ENCODE measurements around the gene ZNF823.

Gene ZNF823

GRCh38 chr19:11704626-11705025, 34.1 kb downstream of the ZNF823 start:
- H3K27ac ChIP-seq (ENCODE audit: low read length), result no peak overlapping the region
- H3K27me3 ChIP-seq (ENCODE audit: low read depth, low read length), result no peaks in the 10 kb centered on the region; the same call in 1 of the 2 replicates
- peaks cover 11% of the 10 kb centered on the region for H3K36me3 ChIP-seq (replicated peaks; ENCODE audit: low read depth, low read length)
- no peaks in the 10 kb centered on the region for H3K79me2 ChIP-seq (ENCODE audit: low read length)
- no peak overlapping the region for H3K4me3 ChIP-seq (ENCODE audit: low read length)
- no peaks in the 10 kb centered on the region for H4K20me1 ChIP-seq (ENCODE audit: insufficient read depth, low read length)
- H3K9me3 ChIP-seq (ENCODE audit: insufficient read depth, low read length), result no peaks in the 10 kb centered on the region
- H3K9ac ChIP-seq (ENCODE audit: low read length), result no peak overlapping the region
- no peak overlapping the region for H3K4me2 ChIP-seq (ENCODE audit: low read length)
- TF ChIP-seq EZH2phosphoT487 (IDR thresholded peaks at IDR 0.05; ENCODE audit: low read depth), result no peak
- TF ChIP-seq, protein P1, sequence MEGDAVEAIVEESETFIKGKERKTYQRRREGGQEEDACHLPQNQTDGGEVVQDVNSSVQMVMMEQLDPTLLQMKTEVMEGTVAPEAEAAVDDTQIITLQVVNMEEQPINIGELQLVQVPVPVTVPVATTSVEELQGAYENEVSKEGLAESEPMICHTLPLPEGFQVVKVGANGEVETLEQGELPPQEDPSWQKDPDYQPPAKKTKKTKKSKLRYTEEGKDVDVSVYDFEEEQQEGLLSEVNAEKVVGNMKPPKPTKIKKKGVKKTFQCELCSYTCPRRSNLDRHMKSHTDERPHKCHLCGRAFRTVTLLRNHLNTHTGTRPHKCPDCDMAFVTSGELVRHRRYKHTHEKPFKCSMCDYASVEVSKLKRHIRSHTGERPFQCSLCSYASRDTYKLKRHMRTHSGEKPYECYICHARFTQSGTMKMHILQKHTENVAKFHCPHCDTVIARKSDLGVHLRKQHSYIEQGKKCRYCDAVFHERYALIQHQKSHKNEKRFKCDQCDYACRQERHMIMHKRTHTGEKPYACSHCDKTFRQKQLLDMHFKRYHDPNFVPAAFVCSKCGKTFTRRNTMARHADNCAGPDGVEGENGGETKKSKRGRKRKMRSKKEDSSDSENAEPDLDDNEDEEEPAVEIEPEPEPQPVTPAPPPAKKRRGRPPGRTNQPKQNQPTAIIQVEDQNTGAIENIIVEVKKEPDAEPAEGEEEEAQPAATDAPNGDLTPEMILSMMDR (IDR thresholded peaks at IDR 0.05; ENCODE audit: low read depth, low read length), result no peak
- no peak overlapping the region for H2AFZ ChIP-seq (ENCODE audit: low read depth, low read length)
- peaks cover 31% of the 10 kb centered on the region for H3K4me1 ChIP-seq (ENCODE audit: low read length)

DNA sequence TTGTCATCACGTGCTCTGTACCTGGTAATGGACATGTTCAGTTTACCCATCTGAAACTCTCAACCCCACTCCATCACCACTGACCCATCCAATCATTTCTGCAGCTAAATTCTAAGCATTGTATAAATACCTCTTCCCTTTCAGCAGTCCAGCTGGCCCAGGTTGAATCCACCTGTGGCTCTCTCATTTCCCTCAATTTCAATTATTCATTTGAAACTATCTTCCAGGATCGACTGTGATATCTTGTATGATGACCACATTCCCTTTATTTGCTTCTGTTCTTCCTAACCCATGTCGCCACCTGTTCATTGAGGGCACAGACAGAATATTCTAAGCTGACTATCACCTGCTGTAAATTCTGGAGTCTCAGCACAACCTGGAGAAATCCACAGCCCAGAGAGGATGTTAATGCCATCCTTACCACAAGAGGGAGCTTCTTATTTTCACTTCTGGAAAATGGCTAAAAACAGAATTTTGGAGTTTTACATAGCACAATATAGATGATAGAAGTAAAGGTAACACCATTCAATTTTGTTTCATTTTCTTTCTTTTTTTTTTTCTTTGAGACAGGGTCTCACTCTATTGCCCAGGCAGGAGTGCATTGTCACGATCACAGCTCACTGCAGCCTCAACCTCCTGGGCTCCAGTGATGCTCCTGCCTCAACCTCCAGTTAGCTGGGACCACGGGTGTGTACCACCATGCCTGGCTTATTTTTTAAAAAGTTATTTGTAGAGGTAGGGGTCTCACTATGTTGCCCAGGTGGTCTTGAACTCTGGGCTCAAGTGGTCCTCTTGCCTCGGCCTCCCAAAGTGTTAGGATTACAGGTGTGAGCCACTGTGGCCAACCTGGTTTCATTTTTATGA, 38.6 kb downstream of the ZNF823 start:
- Histone ChIP-seq H3K4me1 (ENCODE audit: low read length) (peaks cover 8% of the 10 kb centered on the region), H3K27ac (ENCODE audit: low read length) (no peak overlapping the region), H3K9ac (ENCODE audit: low read length) (no peak overlapping the region), H3K79me2 (ENCODE audit: low read length) (no peaks in the 10 kb centered on the region), H4K20me1 (ENCODE audit: insufficient read depth, low read length) (no peaks in the 10 kb centered on the region), H2AFZ (ENCODE audit: low read depth, low read length) (no peak overlapping the region), H3K27me3 (ENCODE audit: low read depth, low read length) (peaks cover 7% of the 10 kb centered on the region; the same call in 1 of the 2 replicates), H3K4me3 (ENCODE audit: low read length) (no peak overlapping the region), H3K4me2 (ENCODE audit: low read length) (0 out of 2 replicates have a peak overlapping the region, but pooled peaks have one; percentile 6), H3K9me3 (ENCODE audit: insufficient read depth, low read length) (no peaks in the 10 kb centered on the region), H3K36me3 (replicated peaks; ENCODE audit: low read depth, low read length) (no peaks in the 10 kb centered on the region)
- TF ChIP-seq, protein P1 (IDR thresholded peaks at IDR 0.05; ENCODE audit: low read depth, low read length), result peak; percentile 86
- TF ChIP-seq EZH2phosphoT487 (IDR thresholded peaks at IDR 0.05; ENCODE audit: low read depth), result no peak

GRCh38 chr19:11698231-11698630, 40.5 kb downstream of the ZNF823 start:
- peaks cover 9% of the 10 kb centered on the region; the same call in 1 of the 2 replicates for H3K79me2 ChIP-seq (ENCODE audit: low read length)
- no peak overlapping the region for H3K27ac ChIP-seq (ENCODE audit: low read length)
- H3K4me1 ChIP-seq (ENCODE audit: low read length), result peaks cover 19% of the 10 kb centered on the region
- TF ChIP-seq EZH2phosphoT487 (IDR thresholded peaks at IDR 0.05; ENCODE audit: low read depth), result no peak
- TF ChIP-seq, protein P1 (IDR thresholded peaks at IDR 0.05; ENCODE audit: low read depth, low read length), result no peak
- H3K27me3 ChIP-seq (ENCODE audit: low read depth, low read length), result peaks cover 7% of the 10 kb centered on the region; the same call in 1 of the 2 replicates
- H3K36me3 ChIP-seq (replicated peaks; ENCODE audit: low read depth, low read length), result peaks cover 4% of the 10 kb centered on the region
- H3K9me3 ChIP-seq (ENCODE audit: insufficient read depth, low read length), result no peaks in the 10 kb centered on the region
- H3K4me3 ChIP-seq (ENCODE audit: low read length), result no peak overlapping the region
- no peaks in the 10 kb centered on the region for H4K20me1 ChIP-seq (ENCODE audit: insufficient read depth, low read length)
- no peak overlapping the region for H3K9ac ChIP-seq (ENCODE audit: low read length)
- no peak overlapping the region for H2AFZ ChIP-seq (ENCODE audit: low read depth, low read length)
- H3K4me2 ChIP-seq (ENCODE audit: low read length), result no peak overlapping the region

- no peak overlapping the region for H3K4me2 ChIP-seq (ENCODE audit: low read length)
- peaks cover 7% of the 10 kb centered on the region; the same call in 1 of the 2 replicates for H3K27me3 ChIP-seq (ENCODE audit: low read depth, low read length)
- H3K9me3 ChIP-seq (ENCODE audit: insufficient read depth, low read length), result no peaks in the 10 kb centered on the region
Measured at GRCh38 chr19:11697284-11697855, 41.4 kb downstream of the ZNF823 start.

More at GRCh38 chr19:11697284-11697855, 41.4 kb downstream of the ZNF823 start:
- no peak for TF ChIP-seq EZH2phosphoT487 (IDR thresholded peaks at IDR 0.05; ENCODE audit: low read depth)
- TF ChIP-seq, protein P1 (IDR thresholded peaks at IDR 0.05; ENCODE audit: low read depth, low read length), result no peak
- peaks cover 23% of the 10 kb centered on the region for H3K4me1 ChIP-seq (ENCODE audit: low read length)
- H4K20me1 ChIP-seq (ENCODE audit: insufficient read depth, low read length), result no peaks in the 10 kb centered on the region
- H3K9ac ChIP-seq (ENCODE audit: low read length), result no peak overlapping the region
- no peak overlapping the region for H2AFZ ChIP-seq (ENCODE audit: low read depth, low read length)
- H3K79me2 ChIP-seq (ENCODE audit: low read length), result peaks cover 10% of the 10 kb centered on the region; the same call in 1 of the 2 replicates
- H3K27ac ChIP-seq (ENCODE audit: low read length), result no peak overlapping the region
- peaks cover 9% of the 10 kb centered on the region for H3K36me3 ChIP-seq (replicated peaks; ENCODE audit: low read depth, low read length)
- no peak overlapping the region for H3K4me3 ChIP-seq (ENCODE audit: low read length)

All from OCI-LY3 (cell line).